Peyer's patch (tissue), 4 donors: ENCODE results near the gene LARP4B.

Source experiments
- CTCF ChIP-seq, 6 experiments: fragments of 450-650 bp in 4 of 6; fragments of 200-600 bp in 2 of 6; sonication (generic) in 1 of 6; IDR thresholded peaks; one replicate each; pipeline ENCODE4 v1.5.1; 2017 to 2019; ENCODE audit warnings: antibody characterized with exemption in 6 of 6, mild to moderate bottlenecking in 3 of 6, moderate library complexity in 1 of 6
- POLR2A ChIP-seq, 2 donors: fragments of 450-650 bp; IDR thresholded peaks; one replicate each; pipeline ENCODE4 v1.5.1; 2017; ENCODE audit warnings: antibody characterized with exemption in 2 of 2, mild to moderate bottlenecking in 2 of 2, moderate library complexity in 2 of 2

GRCh38 chr10:846126-846685, 85.3 kb downstream of the LARP4B start:
- TF ChIP-seq POLR2A (IDR thresholded peaks at IDR 0.05) = no peak
- no peak for TF ChIP-seq CTCF (IDR thresholded peaks at IDR 0.05)
